Measurements from ENCODE around the gene TMEM94.

- TF ChIP-seq SMARCE1 (IDR thresholded peaks at IDR 0.05) (no peak), CCAR2 (IDR thresholded peaks at IDR 0.05; ENCODE audit: low read depth, low read length) (no peak), MIER1 (IDR thresholded peaks at IDR 0.05; ENCODE audit: low read depth) (no peak), ATF6 (CRISPR knock-in tag; IDR thresholded peaks at IDR 0.05) (no peak), EZH2 (IDR thresholded peaks at IDR 0.05; ENCODE audit: borderline replicate concordance, low read depth, low read length) (no peak), BCL6 (CRISPR knock-in tag; IDR thresholded peaks at IDR 0.05) (no peak)
- TF ChIP-seq, protein P1, sequence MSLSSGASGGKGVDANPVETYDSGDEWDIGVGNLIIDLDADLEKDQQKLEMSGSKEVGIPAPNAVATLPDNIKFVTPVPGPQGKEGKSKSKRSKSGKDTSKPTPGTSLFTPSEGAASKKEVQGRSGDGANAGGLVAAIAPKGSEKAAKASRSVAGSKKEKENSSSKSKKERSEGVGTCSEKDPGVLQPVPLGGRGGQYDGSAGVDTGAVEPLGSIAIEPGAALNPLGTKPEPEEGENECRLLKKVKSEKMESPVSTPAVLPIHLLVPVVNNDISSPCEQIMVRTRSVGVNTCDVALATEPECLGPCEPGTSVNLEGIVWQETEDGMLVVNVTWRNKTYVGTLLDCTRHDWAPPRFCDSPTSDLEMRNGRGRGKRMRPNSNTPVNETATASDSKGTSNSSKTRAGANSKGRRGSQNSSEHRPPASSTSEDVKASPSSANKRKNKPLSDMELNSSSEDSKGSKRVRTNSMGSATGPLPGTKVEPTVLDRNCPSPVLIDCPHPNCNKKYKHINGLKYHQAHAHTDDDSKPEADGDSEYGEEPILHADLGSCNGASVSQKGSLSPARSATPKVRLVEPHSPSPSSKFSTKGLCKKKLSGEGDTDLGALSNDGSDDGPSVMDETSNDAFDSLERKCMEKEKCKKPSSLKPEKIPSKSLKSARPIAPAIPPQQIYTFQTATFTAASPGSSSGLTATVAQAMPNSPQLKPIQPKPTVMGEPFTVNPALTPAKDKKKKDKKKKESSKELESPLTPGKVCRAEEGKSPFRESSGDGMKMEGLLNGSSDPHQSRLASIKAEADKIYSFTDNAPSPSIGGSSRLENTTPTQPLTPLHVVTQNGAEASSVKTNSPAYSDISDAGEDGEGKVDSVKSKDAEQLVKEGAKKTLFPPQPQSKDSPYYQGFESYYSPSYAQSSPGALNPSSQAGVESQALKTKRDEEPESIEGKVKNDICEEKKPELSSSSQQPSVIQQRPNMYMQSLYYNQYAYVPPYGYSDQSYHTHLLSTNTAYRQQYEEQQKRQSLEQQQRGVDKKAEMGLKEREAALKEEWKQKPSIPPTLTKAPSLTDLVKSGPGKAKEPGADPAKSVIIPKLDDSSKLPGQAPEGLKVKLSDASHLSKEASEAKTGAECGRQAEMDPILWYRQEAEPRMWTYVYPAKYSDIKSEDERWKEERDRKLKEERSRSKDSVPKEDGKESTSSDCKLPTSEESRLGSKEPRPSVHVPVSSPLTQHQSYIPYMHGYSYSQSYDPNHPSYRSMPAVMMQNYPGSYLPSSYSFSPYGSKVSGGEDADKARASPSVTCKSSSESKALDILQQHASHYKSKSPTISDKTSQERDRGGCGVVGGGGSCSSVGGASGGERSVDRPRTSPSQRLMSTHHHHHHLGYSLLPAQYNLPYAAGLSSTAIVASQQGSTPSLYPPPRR (CRISPR knock-in tag; IDR thresholded peaks at IDR 0.05; ENCODE audit: borderline replicate concordance), result no peak
Observed at GRCh38 chr17:75489511-75489955, 33.1 kb downstream of the TMEM94 start.
